ENCODE measurements around the gene ASF1A. TPM values are rescaled to one million over a fixed set of nuclear protein-coding genes. Genes with fewer than 3 reads are reported as not detected.

The ASF1A gene
- total and polyA plus RNA-seq, 2 of the 13 experiments (the other 11 are each of a cell fraction or from before 2014, with no cell fraction given): 14.5 to 49.9 TPM

DNA sequence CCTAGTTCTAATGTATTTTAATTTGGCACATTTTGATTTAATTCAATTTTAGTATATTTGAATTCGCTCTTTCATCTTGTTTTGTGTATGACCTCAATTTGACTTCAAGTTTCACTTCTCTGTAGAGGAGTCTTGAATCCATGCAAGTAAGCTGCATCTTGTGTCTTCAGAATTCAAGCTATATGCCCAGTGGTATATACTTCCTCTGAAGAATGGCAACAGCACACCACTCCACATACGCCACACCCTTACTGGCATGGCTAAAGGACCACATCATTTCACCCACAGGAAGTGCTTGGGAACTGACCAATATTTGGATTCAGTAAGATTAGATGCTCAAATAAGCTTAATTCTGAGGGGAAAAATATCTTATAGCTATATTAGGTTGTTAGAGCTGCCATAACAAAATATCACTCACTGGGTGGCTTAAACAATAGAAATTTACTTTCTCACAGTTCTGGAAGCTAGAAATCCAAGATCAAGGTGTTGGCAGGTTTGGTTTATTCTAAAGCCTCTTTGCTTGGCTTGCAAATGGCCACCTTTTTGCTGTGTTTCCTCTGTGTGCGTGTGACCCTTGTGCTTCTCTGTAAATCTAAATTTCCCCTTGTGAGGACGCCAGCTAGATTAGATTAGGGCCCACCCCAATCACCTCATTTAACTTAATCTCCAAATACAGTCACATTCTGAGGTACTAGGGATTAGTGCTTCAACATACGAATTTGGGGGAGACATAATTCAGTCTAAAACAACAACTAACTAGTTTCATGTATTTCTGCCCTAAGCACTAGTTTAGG, 2.8 kb upstream of the ASF1A start (continued):
- no peak for TF ChIP-seq ZNF337 (CRISPR knock-in tag; IDR thresholded peaks at IDR 0.05; ENCODE audit: borderline replicate concordance, low read depth)
- no peak for TF ChIP-seq MEIS2 (CRISPR knock-in tag; IDR thresholded peaks at IDR 0.05)

DNA sequence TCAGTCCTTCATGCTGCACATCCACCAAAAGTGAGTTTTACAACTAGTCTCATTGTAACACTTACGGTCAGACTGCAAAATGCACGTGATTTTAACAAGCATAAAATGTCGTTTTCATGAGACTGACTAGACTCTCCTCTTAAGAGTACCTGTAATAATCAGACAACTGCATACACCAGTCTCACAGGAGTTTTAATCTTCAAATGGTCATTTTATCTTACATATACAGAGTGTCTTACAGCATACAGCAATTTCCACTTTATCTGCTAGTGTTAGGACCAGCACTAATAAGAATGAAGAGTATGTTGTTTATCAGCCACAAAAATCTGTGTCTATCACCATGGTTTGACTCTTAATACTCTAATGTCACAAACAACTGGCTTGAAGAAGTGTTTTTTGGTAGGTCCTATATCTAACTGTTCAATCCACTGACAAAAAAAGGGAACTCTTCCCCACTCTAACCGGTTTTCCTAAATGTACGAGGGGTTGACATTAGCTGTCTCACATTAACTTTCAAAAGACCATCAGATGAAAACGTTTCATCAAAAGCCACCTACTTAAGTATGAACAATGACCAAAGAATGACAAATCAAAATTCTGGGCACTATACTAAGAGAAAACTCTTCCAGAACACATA, 1.5 kb upstream of the ASF1A start:
- no TSS peak for BruUV-seq (replicated peaks)
- H3K4me3 ChIP-seq (replicated peaks in 1 of 3; ENCODE audit: insufficient read depth in 1 of 3, low read depth in 2 of 3, low read length in 3 of 3): peak overlapping the region in 2 of 3 experiments; percentile 84 to 98; a peak in 2 of 6 replicates
- 85% methylated on average over 6 of the region's 6 CpGs for WGBS (ENCODE audit: low lambda C conversion rate)
- FAIRE-seq (no peak), ATAC-seq (no peak), DNase-seq (ENCODE audit: low spot score) (no peak)
- H3K4me2 ChIP-seq (ENCODE audit: low read depth, low read length): peak overlapping the region; percentile 85
- ChIA-PET POLR2A (interaction anchor here (1.9 kb wide), 1 partner anchor 10 kb away, joined by 8 read pairs; no protein-coding TSS in a partner anchor), CTCF (ENCODE audit: low intra/inter-chr PET ratio, low total read pairs) (no interaction called here)
- H3K9ac ChIP-seq (ENCODE audit: insufficient read depth, low read depth, low read length): peak overlapping the region; percentile 77
- no peaks in the 10 kb centered on the region for H3K9me3 ChIP-seq (ENCODE audit: low read length)
- in situ Hi-C loops (cut with HindIII; ENCODE audit: extremely low pct_ligation_motif_present, low pct_unique_long_range_greater_than_20kb) (no loop called here), intact Hi-C loops (cut with micrococcal nuclease; ENCODE audit: unreplicated experiment) (loop anchor here (10.0 kb wide), 1 partner anchor 372 kb away; no protein-coding TSS in a partner anchor)
- no peaks in the 10 kb centered on the region for H4K20me1 ChIP-seq (ENCODE audit: insufficient read depth, low read length)
- no peak overlapping the region for H2AFZ ChIP-seq (ENCODE audit: low read length)
- H3K4me1 ChIP-seq (ENCODE audit: insufficient read depth, low read length): peaks cover 31% of the 10 kb centered on the region
- TF ChIP-seq GTF2F1 (IDR thresholded peaks at IDR 0.05; ENCODE audit: low read length) (no peak), RARG (CRISPR knock-in tag; IDR thresholded peaks at IDR 0.05; ENCODE audit: low read depth) (no peak), ZNF788 (CRISPR knock-in tag; IDR thresholded peaks at IDR 0.05; ENCODE audit: borderline replicate concordance) (no peak), ZFX (CRISPR knock-in tag; IDR thresholded peaks at IDR 0.05; ENCODE audit: low read depth) (no peak), ARID2 (CRISPR knock-in tag; IDR thresholded peaks at IDR 0.05; ENCODE audit: borderline replicate concordance) (0 out of 2 replicates have a peak, but pooled peaks have one; percentile 14)
- TF ChIP-seq, protein P1, sequence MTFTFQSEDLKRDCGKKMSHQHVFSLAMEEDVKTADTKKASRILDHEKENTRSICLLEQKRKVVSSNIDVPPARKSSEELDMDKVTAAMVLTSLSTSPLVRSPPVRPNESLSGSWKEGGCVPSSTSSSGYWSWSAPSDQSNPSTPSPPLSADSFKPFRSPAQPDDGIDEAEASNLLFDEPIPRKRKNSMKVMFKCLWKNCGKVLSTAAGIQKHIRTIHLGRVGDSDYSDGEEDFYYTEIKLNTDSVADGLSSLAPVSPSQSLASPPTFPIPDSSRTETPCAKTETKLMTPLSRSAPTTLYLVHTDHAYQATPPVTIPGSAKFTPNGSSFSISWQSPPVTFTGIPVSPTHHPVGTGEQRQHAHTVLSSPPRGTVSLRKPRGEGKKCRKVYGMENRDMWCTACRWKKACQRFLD (CRISPR knock-in tag; IDR thresholded peaks at IDR 0.05; ENCODE audit: borderline replicate concordance): no peak
- H3K36me3 ChIP-seq (replicated peaks in 1 of 2; ENCODE audit: control insufficient read depth in 1 of 2, insufficient read depth in 2 of 2, low read length in 2 of 2): no peaks in the 10 kb centered on the region
- H3K27me3 ChIP-seq (ENCODE audit: control insufficient read depth in 1 of 2, insufficient read depth in 2 of 2, low read length in 2 of 2): no peaks in the 10 kb centered on the region; a peak in 1 of 5 replicates
- peaks cover 38% of the 10 kb centered on the region for H3K79me2 ChIP-seq (ENCODE audit: insufficient read depth, low read length)
- H3K27ac ChIP-seq (ENCODE audit: extremely low read length, insufficient read depth, low read length): peak overlapping the region; percentile 86
